NK-92 treated with Interleukin-12 subunit alpha and Interleukin-12 subunit beta, amount 100 ng/mL, for 24 hours (cell line): Measurements from ENCODE around the gene ADAM12.

Experiments
- DNase-seq: peaks from one replicate; lab custom pipeline; 2025; lab: John Stamatoyannopoulos, UW

Gene ADAM12

DNA sequence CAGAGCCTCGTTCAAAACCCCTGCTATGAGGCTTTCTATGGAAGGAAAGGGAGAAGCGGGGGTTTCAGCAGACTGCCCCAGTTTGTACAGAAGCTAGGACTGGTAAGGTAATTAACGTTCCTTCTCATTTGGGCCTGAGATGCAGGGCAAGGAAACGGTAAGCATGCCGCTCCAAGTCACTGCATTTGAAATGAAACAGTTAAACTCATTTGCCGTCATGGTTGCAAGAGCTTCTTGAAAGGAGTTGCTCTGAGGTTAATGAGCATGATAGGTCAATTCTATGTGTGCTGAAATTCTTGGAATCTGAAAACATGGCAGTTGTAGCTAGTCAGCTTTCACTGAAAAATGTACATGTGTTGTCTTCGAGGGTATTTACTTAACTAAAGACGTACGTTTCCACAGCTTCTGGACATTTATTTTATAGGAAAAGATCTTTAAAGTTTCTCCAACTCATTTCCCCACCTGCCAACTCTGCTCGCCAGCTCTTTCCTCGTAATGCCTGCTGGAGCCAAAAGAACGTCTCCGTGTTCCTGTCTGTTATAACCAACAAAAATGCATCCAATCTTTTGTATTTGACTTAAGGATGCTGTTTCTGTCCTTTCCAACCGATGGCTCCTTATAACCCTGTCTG is 73.3 kb downstream of the ADAM12 start:
- DNase-seq, result no peak

DNA sequence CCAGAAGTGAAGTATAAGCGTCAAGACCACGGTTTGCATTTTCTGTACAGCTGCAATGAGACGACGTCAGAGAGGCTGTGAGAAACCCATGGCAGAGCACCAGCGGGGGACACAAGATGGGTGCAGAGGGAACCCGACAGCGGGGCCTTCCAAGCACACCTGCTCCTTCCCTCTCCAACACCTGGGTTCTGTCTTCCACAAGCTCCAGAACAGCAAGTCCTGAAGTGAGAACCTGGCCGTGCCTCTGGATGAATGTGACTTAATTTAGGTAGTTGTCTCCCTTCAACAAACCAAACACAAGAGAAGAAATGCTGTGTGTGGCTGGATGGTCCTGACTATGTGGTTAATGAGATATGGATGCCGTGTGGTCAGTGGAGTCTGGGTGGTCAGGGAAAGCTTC is 76.1 kb downstream of the ADAM12 start:
- DNase-seq, result no peak

DNA sequence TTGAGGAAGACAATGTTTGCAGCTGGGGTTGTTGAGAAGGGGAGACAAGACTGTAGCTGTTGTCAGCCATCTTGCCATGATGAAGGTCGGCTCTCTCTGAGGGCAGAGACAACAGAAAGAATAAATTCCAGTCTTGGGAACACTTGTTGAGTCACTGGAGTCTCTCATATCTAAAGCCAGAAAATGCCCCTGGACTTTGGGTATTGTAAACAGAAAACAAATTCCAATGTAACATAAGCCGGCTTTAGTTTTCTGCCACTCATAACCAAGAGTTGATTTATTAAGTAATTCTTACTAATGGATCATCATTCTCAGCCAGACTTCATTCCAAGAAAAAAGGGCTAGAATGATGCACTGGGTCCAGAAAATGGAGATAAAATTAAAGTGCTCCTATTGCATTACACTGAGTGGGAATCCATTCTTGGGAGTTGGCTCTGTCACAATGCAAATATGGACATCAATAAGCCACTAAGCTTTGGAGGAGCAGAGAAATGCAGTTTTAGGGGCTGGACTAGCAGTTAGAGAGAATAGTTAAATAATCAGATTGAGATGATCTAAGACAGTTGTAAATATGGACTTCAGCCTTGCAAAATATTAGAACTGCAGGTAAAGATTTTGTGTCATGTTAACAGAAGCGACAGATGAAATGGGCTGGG is 78.9 kb downstream of the ADAM12 start:
- no peak for DNase-seq

DNA sequence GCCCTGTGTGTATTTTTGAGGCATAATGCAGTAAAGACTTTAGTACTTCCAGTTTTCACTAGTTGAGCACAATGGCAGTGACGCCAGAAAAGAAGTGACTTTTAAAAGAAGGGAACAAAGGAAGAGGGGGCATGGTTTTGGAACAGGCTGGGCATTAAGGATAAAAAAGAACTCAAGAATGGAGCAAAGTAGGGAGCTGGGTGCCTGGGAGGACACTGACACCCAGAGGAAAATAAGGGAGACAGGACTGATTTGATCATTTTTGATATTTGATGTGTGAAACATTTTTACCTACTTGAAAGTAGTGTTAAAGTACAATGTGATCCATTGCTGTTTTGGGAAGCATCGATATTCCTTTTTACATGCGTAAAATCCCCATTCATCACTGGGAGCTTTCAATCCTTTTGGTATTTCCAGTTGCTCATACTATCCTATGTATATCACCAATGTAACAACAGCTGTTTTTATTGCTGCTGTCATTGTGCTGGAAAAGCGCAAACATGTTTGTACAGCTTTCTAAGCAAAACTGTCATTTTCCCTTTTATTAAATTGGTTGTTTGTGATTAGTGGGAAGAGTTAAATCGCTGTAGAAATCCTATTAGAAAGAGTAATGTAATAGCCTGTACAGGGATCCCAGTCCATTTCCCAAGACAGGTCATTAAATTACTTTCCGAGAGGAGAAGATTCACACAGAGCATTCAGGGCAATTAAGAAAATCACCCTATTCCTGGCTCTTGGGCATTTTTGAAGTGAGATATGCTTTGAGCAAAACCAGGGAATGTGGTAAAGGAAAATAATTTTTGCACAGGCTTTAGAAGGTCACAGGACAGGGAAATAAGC is 85.2 kb downstream of the ADAM12 start:
- no peak for DNase-seq

DNA sequence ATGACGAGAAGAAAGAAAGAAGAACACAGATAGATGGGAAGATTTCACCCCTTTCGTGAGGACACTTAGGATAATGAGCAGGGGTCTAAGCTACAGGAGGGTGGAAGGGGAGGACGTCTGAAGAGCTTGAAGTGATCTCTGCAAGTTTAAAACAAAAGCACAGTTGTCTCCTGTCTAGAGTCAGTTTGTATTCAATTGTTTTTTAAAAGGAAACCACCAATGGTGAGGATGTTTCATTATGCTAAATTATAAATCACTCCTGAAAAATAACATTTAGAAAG is 85.9 kb downstream of the ADAM12 start:
- DNase-seq, result no peak

DNA sequence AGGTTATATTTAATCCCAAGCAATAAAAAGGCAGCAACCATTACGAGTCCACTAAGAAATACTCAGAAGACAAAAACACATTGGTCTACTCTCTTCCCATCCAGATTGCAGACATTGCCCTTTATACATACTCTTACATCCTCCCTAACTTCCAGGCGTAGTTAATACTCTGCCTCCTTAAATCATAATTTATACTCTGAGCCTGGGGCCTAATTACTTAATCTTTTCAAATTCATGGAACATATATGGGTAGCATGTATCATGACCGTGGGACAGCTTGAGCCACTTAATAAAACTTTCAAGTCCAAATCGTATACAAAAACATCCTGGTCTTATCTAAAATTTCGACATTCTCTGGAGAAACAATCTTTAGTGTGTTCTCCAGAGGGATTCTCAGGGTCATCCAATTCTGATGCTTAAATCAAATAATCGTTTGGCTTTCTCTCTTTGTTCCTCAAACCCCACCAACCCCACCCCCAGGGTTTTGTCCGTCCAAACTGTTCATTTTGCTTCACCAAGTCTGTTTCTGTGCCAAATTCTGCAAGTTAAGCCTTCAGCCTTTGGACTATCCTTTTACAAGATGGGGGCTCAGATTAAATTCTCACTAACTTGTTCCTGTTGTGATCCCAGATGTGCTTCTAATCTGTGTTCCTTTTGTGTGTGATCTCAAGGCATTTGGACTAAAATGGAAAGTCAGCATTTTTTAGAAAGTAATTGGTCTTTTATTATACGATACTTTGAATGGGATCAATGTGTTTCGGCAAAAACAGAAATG is 86.4 kb downstream of the ADAM12 start:
- no peak for DNase-seq

DNA sequence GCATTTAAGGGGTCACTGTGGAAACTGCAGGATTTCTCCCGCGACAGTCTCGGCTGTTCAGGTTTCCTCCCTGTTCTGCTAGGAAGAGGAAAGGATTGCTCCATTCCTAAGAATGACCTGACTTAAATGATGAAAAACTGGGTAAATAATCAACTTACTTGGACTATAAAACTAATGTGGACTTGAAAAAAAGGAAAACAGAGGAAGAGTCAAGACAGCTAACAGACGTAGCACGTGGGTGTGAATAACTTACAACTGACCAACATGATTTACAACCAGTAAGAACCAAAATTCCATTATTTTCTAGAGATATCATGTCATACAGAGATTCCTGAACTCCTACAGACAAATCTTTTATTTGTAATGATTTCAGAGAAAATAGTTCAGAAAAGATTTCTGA is 93.8 kb downstream of the ADAM12 start:
- no peak for DNase-seq

DNA sequence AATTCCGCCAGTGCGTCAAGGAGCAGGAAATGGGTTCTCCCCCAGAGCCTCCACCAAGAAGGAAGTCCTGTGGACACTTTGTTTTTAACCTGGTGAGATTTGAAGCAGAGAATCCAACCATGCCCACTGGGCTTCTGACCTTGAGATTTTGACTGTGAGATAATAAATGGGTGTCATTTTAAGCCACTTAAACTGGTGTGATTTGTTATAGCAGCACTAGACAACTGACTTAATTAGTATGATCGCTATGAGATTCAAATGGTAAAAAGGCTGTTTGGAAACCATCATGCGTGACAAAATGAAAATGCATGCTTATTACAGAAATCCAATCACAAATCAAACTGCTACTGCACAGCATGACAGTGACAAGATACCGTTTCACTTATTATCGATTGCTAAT is 98.0 kb downstream of the ADAM12 start:
- no peak for DNase-seq

DNA sequence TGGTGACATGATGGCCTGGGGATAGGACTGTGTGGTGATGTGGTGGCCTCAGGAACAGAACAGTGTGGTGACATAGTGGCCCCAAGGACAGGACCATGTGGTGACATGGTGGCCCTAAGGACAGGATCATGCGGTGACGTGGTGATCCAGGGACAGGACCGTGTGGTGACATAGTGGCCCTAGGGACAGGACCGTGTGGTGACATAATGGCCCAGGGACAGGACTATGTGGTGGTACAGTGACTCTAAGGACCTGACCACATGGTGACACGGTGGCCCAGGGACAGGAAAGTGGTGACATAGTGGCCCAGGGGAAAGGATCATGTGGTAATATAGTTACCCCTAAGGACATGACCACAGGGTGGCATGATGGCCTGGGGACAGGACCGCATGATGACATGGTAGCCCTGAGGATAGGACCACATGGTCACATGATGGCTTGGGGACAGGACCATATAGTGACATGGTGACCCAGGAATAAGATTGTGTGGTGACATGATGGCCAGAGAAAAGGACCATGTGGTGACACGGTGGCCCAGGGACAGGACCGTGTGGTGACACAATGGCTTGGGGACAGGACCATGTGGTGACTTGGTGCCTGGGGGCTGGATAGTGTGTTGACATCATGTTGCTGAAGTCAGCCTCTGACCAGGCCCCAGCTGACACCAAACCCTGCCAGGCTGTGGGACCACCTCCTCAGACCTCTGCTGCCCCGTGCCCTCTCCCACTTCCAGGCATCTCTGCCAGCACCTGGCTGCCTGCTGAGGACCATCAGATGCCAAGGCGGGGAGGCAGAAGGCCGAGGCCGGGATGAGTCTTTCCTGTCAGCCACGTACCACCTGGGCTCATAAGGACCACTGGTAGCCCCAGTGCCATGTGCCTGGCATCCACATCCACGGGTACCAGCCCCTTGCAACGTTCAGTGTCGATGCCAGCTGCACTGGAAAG is 99.5 kb downstream of the ADAM12 start:
- DNase-seq, result no peak

DNA sequence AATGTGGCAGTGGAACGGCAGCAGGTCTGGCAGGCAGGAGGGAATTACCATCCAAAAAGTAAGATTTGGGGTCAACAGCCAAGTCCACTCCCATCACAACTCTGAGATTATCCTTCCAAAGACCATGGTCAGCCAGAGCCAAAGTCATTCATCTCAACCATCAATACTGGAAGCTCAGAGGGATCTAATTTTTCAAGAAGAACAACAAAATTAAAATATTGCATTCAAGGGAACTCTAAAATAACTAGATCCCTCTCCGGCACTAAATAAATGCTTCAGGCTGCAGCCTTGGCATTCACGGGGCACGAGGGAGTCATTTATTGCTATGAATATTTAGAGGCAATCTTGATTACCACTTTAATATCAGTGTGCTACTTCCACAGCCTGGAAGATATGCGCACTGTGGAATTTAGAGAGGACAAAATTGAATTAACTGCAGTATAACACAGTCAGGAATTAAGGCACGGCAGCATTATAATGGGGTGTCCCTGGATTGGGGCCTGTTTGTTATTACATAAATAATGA is 102.0 kb downstream of the ADAM12 start:
- no peak for DNase-seq

DNA sequence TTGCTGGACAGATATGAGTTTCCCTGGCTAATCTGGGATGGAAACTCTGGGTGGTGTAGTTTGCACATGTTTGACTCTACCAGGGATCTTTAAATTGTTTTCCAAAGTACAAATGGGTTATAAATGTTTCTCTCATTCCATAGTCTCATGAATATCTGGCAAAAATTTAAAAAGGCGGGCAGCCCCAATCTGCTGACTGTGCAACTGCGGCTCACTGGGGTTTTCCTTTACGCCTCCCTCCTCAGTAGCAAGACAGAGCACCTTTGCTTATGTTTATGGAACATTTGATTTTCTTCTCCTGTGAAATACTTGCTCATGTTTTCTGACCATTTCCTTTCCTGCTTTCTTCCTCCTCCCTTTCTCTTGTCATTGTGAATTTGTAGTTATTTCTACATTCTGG is 105.0 kb downstream of the ADAM12 start:
- no peak for DNase-seq

DNA sequence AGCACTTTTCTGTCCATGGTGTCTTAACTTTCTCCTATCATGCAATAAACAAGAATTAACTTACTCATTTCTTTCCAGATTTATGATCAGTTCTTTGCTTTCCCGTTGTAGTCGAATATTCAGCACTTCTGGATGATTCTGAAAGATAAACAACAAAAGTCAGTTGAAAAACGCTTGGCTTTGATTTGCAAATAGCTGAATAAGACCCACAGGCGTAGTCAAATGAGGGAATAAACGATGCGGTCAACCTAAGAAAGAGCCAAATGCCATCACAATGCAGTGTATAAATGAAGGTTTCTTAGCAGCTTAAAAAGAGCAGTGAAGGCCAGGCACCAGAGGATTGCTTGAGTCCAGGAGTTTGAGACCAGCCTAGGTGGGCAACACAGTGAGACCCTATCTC is 109.4 kb downstream of the ADAM12 start:
- no peak for DNase-seq

DNA sequence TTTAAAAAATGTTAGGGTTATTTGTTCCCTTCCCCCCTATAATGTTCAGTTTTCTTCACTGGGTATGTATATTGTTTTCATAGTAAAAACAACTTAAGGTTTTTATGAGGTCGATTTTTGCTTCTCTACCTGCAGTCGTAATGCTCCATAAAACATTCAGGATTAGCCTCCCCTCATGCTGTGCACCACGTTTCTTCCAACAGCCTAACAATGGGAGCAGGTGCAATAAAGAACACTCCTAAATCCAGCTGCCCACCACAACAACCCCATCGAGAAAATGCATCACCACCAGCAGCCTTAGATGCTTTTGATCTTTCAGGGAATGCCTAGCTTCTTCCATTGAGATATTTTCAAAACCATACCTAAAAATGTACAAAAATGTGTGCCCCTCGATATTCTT is 111.1 kb downstream of the ADAM12 start:
- DNase-seq, result no peak

DNA sequence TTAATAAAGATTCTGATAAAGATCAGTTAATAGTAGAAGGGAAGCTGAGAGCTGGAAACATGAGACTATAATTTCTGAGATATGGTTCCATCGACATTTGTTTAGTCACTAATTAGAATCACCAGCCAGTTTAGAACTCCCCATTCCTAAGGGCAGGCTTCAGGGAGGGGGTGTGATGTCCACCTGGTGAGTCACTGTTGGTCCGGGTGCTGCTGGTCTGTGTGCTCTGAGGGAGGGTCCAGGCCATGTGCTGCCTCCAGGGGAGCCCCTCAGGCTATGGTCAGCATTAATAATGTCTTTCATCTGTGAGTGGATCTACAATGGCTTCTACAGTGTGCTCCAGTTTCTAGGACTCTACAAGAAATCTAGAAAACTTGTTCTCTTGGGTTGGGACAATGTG is 115.8 kb downstream of the ADAM12 start:
- DNase-seq, result no peak

DNA sequence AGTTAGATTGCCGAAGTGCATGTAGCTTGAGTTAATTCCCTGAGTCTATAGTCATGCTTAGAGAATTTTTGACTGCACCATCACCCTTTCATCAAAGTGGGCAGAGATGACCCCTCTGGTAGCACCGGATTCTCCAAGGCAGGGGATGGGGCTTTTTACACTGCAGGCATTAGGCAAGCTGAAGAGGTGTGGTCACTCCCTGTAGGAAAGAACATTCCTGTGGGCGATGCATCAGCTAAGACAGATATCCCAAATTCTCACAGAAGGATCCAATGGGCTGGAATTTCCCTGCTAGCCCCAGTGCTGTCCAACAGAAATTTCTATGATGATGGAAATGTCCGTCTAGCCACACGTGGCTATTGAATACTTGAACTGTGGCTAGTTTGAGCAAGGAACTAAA is 118.2 kb downstream of the ADAM12 start:
- no peak for DNase-seq

DNA sequence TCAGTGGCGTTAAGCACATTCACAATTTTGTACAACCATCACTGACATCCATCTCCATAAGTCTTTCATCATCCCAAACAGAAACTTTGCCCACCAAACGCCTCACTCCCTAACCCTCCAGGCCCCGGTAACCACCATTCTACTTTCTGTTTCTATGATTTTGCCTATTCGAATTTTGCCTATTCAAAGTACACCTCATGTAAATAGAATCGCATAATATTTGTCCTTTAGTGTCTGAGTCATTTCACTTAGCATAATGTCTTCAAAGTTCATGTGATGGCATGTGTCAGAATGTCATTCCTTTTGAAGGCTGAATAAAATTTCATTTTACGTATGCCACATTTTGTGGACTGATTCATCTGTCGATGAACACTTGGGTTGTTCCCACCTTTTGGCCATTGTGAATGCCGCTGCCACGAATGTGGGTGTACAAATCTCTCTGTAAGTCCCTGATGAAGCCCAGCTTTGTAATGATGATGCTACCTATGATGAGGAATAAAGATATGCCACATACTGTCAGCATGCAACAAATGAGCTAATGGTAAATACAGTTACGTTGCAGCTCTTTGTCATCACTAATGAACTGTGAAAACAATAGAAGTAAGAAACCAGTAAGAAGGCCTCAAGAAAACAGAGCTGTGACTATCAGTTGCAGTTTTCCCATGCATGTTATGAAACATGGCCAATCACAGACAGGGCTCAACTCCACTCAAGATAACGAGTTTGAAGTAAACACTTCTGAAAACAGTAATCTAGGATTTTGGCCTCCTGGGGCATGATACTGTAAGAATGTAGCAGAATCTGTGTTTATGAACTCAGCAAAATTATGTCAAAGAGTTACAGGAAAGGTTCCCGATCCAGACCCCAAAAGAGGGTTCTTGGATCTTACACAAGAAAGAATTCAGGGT is 120.0 kb downstream of the ADAM12 start:
- DNase-seq, result no peak

DNA sequence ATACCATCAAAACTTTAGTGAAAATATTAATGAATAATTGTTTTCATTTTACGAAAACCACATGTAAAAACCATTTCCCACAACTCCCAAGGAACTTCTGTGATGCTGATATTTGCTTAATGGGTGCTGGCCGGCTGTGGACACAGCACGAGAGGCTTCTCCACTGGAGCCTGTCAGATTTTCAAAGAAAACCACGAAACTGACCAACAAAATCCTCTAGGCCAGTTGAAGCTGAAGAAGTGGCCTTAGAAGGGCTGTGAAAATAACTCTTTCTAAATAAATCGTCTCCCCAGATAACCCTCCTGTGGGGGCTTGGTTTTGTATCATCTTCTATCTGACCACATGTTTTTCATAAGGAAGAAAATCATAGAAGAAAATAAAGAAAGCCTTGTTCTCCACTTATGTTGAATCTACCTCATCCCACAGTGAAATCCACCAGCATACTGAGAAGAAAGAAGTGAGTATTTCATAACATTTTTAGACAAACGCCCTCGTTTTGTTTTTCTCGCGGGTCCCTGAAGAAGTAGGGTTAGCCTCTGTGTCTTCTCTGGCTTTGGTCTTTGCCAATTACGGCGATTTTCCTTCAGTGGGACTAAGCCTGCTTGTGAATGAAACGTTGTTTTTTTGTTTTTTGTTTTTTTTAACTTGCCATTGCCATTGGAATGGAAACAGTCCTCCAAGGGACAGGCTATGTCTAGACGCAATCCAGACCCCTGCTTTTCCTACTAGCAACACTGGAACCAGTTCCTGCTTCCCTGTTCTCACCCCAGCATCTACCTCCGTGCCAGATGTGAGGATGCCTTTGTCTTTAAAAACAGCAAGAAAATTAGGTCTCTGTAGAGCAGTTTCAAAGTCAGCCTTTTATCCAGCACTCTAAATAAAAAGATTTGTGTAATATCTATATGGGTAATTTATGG is 123.9 kb downstream of the ADAM12 start:
- no peak for DNase-seq

DNA sequence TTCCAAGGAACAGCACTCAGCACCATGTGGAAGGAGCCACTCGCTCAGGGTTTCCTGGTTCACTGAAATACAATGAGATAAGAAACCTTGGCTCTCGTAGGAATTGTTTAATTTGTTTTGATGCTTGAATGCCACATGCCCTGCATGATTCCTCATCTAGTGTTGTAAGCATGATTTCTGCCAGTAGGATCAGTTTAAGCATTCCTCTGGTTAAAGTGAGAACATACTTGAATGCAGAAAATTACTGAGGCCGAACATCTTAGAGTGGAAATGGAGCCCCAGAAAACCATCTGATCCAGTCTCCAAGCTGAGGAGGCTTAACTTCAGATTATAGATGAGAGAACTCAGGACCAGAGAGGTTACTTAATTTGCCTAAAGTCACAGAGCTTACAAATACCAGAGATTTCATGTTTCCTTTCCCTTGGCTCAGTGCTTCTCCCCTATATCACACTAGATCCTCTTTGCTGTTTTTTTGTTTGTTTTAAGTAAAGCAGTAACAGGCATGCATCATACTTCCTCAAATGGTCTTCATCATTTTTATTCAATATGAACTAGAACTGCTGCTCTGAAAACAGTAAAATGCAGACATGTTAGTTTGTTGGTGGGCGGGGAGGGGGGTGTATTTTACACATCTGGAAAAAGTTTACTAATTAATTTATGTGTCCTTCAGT is 125.1 kb downstream of the ADAM12 start:
- DNase-seq, result no peak
